ENCODE results near the gene PTTG1IP. TPM values are rescaled to one million over a fixed set of nuclear protein-coding genes. Genes with fewer than 3 reads are reported as not detected.

Gene PTTG1IP
- total and polyA plus RNA-seq, 2 of the 13 experiments (the other 11 are each of a cell fraction or from before 2014, with no cell fraction given), result 161 to 700 TPM

GRCh38 chr21:44911384-44912157, 38.1 kb upstream of the PTTG1IP start (continued):
- peak; percentile 75 for TF ChIP-seq XRCC5 (optimal IDR thresholded peaks at IDR 0.05; ENCODE audit: low read length)
- TF ChIP-seq KDM5B (CRISPR knock-in tag; IDR thresholded peaks at IDR 0.05; ENCODE audit: borderline replicate concordance), result peak; percentile 78; the same call in 1 of the 2 replicates
- TF ChIP-seq ARNTL (CRISPR knock-in tag; IDR thresholded peaks at IDR 0.05), result peak; percentile 43; the same call in 1 of the 2 replicates
- TF ChIP-seq YY1 (IDR thresholded peaks at IDR 0.05; ENCODE audit: insufficient read depth, insufficient replicate concordance, low read depth, low read length), result peak; percentile 78
- 0 out of 2 replicates have a peak, but pooled peaks have one; percentile 53 for TF ChIP-seq HES4 (CRISPR knock-in tag; IDR thresholded peaks at IDR 0.05; ENCODE audit: borderline replicate concordance)
- 0 out of 2 replicates have a peak, but pooled peaks have one; percentile 57 for TF ChIP-seq ZNF232 (CRISPR knock-in tag; IDR thresholded peaks at IDR 0.05; ENCODE audit: borderline replicate concordance)
- TF ChIP-seq ZFX (CRISPR knock-in tag; IDR thresholded peaks at IDR 0.05; ENCODE audit: low read depth), result peak; percentile 96
- peak; percentile 88 to 90 for TF ChIP-seq HMGXB4 (CRISPR knock-in tag; IDR thresholded peaks at IDR 0.05; ENCODE audit: borderline replicate concordance in 1 of 2, low read depth in 1 of 2)
- no peak for TF ChIP-seq ZNF839 (CRISPR knock-in tag; IDR thresholded peaks at IDR 0.05; ENCODE audit: borderline replicate concordance)
- TF ChIP-seq ZMAT3 (CRISPR knock-in tag; conservative IDR thresholded peaks at IDR 0.05), result no peak
- TF ChIP-seq ZNF20 (CRISPR knock-in tag; IDR thresholded peaks at IDR 0.05), result 0 out of 2 replicates have a peak, but pooled peaks have one; percentile 30
- TF ChIP-seq ZMYM3 (CRISPR knock-in tag; IDR thresholded peaks at IDR 0.05), result 0 out of 2 replicates have a peak, but pooled peaks have one; percentile 37
- no peak for TF ChIP-seq USF2 (IDR thresholded peaks at IDR 0.05; ENCODE audit: low read depth, low read length)
- no peak for TF ChIP-seq USF2 (CRISPR knock-in tag; IDR thresholded peaks at IDR 0.05; ENCODE audit: borderline replicate concordance)
- 0 out of 2 replicates have a peak, but pooled peaks have one; percentile 39 for TF ChIP-seq CSRNP1 (CRISPR knock-in tag; IDR thresholded peaks at IDR 0.05)
- TF ChIP-seq SP5 (CRISPR knock-in tag; IDR thresholded peaks at IDR 0.05; ENCODE audit: borderline replicate concordance, low read depth), result no peak
- TF ChIP-seq ZHX1 (CRISPR knock-in tag; IDR thresholded peaks at IDR 0.05; ENCODE audit: low read depth), result peak; percentile 75; the same call in 1 of the 2 replicates
- no peak for TF ChIP-seq BRF2 (CRISPR knock-in tag; IDR thresholded peaks at IDR 0.05)

Data from HepG2 (cell line).